ENCODE data around the gene JAG2. TPM values are rescaled to one million over a fixed set of nuclear protein-coding genes. Genes with fewer than 3 reads are reported as not detected.

JAG2 gene
- total and polyA plus RNA-seq, 2 of the 13 experiments (the other 11 are each of a cell fraction or from before 2014, with no cell fraction given) = 0.04 to 0.16 TPM

DNA sequence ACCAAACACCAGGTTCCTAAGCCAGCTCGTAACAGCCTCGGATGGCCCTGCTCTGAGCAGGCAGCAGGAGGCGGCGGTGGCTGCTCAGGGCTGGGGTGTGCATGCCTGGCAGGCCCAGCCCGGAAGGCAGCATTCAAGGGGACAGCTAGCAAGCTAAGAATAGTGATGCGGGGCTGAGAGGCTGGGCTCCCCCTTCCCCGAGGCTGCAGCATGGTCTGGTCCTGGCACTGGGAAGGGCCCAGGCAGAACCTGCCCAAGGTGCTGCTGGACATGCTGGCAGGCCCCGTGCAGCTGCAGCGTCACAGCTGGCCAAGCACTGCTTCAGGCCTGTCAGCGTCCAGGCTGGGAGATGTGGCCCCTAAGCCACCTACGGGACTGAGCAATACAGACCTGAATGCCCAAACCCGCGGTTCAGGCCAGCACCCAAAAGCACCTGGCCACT, 38.9 kb upstream of the JAG2 start:
- peak; percentile 59 for ATAC-seq
- ChIA-PET CTCF (ENCODE audit: low intra/inter-chr PET ratio, low total read pairs) (no interaction called here), POLR2A (no interaction called here)
- Histone ChIP-seq H3K27me3 (ENCODE audit: control insufficient read depth in 1 of 2, insufficient read depth in 2 of 2, low read length in 2 of 2) (peaks cover 0 to 3% of the 10 kb centered on the region in 2 experiments; a peak in 3 of 5 replicates), H3K9me3 (ENCODE audit: low read length) (no peaks in the 10 kb centered on the region), H3K9ac (ENCODE audit: insufficient read depth, low read depth, low read length) (no peak overlapping the region), H3K4me2 (ENCODE audit: low read depth, low read length) (no peak overlapping the region), H3K4me1 (ENCODE audit: insufficient read depth, low read length) (peaks cover 7% of the 10 kb centered on the region; the same call in 1 of the 2 replicates), H3K79me2 (ENCODE audit: insufficient read depth, low read length) (no peaks in the 10 kb centered on the region), H3K4me3 (replicated peaks in 1 of 3; ENCODE audit: insufficient read depth in 1 of 3, low read depth in 2 of 3, low read length in 3 of 3) (no peak overlapping the region), H3K27ac (ENCODE audit: extremely low read length, insufficient read depth, low read length) (no peak overlapping the region), H2AFZ (ENCODE audit: low read length) (no peak overlapping the region), H4K20me1 (ENCODE audit: insufficient read depth, low read length) (no peaks in the 10 kb centered on the region; the same call in 1 of the 2 replicates), H3K36me3 (replicated peaks in 1 of 2; ENCODE audit: control insufficient read depth in 1 of 2, insufficient read depth in 2 of 2, low read length in 2 of 2) (peaks cover 0 to 2% of the 10 kb centered on the region in 2 experiments; a peak in 1 of 5 replicates)
- FAIRE-seq = no peak
- intact Hi-C loops (cut with micrococcal nuclease; ENCODE audit: unreplicated experiment) = no loop called here
- BruUV-seq (replicated peaks) = no TSS peak
- in situ Hi-C loops (cut with HindIII; ENCODE audit: extremely low pct_ligation_motif_present, low pct_unique_long_range_greater_than_20kb) = no loop called here
- no peak for DNase-seq (ENCODE audit: low spot score)
- 31% methylated on average over 2 of the region's 13 CpGs for WGBS (ENCODE audit: low lambda C conversion rate)
- TF ChIP-seq SPEN (CRISPR knock-in tag; IDR thresholded peaks at IDR 0.05; ENCODE audit: low read depth) = no peak
- no peak for TF ChIP-seq RORA (CRISPR knock-in tag; IDR thresholded peaks at IDR 0.05)
- 0 out of 2 replicates have a peak, but pooled peaks have one; percentile 29 for TF ChIP-seq MXD1 (CRISPR knock-in tag; IDR thresholded peaks at IDR 0.05)
- TF ChIP-seq, protein P1, sequence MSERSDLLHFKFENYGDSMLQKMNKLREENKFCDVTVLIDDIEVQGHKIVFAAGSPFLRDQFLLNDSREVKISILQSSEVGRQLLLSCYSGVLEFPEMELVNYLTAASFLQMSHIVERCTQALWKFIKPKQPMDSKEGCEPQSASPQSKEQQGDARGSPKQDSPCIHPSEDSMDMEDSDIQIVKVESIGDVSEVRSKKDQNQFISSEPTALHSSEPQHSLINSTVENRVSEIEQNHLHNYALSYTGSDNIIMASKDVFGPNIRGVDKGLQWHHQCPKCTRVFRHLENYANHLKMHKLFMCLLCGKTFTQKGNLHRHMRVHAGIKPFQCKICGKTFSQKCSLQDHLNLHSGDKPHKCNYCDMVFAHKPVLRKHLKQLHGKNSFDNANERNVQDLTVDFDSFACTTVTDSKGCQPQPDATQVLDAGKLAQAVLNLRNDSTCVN (CRISPR knock-in tag; IDR thresholded peaks at IDR 0.05; ENCODE audit: borderline replicate concordance) = no peak
- no peak for TF ChIP-seq HOMEZ (CRISPR knock-in tag; IDR thresholded peaks at IDR 0.05; ENCODE audit: low read depth)
- TF ChIP-seq KDM1A (CRISPR knock-in tag; IDR thresholded peaks at IDR 0.05) = no peak
- no peak for TF ChIP-seq ZNF251 (CRISPR knock-in tag; IDR thresholded peaks at IDR 0.05)
- no peak for TF ChIP-seq TSC22D2 (CRISPR knock-in tag; IDR thresholded peaks at IDR 0.05; ENCODE audit: borderline replicate concordance)
- TF ChIP-seq PLRG1 (conservative IDR thresholded peaks at IDR 0.05) = no peak
- no peak for TF ChIP-seq HMG20B (CRISPR knock-in tag; conservative IDR thresholded peaks at IDR 0.05)
- TF ChIP-seq ZFX (CRISPR knock-in tag; IDR thresholded peaks at IDR 0.05; ENCODE audit: low read depth) = peak; percentile 39; the same call in 1 of the 2 replicates
- no peak for TF ChIP-seq ZNF34 (CRISPR knock-in tag; IDR thresholded peaks at IDR 0.05; ENCODE audit: borderline replicate concordance)
- TF ChIP-seq ZNF768 (CRISPR knock-in tag; IDR thresholded peaks at IDR 0.05) = peak; percentile 47; the same call in 1 of the 2 replicates
- TF ChIP-seq, protein P2, sequence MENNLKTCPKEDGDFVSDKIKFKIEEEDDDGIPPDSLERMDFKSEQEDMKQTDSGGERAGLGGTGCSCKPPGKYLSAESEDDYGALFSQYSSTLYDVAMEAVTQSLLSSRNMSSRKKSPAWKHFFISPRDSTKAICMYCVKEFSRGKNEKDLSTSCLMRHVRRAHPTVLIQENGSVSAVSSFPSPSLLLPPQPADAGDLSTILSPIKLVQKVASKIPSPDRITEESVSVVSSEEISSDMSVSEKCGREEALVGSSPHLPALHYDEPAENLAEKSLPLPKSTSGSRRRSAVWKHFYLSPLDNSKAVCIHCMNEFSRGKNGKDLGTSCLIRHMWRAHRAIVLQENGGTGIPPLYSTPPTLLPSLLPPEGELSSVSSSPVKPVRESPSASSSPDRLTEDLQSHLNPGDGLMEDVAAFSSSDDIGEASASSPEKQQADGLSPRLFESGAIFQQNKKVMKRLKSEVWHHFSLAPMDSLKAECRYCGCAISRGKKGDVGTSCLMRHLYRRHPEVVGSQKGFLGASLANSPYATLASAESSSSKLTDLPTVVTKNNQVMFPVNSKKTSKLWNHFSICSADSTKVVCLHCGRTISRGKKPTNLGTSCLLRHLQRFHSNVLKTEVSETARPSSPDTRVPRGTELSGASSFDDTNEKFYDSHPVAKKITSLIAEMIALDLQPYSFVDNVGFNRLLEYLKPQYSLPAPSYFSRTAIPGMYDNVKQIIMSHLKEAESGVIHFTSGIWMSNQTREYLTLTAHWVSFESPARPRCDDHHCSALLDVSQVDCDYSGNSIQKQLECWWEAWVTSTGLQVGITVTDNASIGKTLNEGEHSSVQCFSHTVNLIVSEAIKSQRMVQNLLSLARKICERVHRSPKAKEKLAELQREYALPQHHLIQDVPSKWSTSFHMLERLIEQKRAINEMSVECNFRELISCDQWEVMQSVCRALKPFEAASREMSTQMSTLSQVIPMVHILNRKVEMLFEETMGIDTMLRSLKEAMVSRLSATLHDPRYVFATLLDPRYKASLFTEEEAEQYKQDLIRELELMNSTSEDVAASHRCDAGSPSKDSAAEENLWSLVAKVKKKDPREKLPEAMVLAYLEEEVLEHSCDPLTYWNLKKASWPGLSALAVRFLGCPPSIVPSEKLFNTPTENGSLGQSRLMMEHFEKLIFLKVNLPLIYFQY (CRISPR knock-in tag; IDR thresholded peaks at IDR 0.05; ENCODE audit: borderline replicate concordance) = no peak
- no peak for TF ChIP-seq ZNF513 (CRISPR knock-in tag; conservative IDR thresholded peaks at IDR 0.05)
